Mucosa of descending colon (tissue), 3 donors: ENCODE results near the gene TKFC. TPM values are rescaled to one million over a fixed set of nuclear protein-coding genes. Genes with fewer than 3 reads are reported as not detected.
A peak's percentile ranks its signal among the peaks of the same experiment; 100 is the strongest.
"Not testable (repeated sequence)": the region's sequence is repeated elsewhere in the genome, so short reads cannot be mapped to it uniquely, and the experiment has no call there.

Source experiments
- ATAC-seq: fragments of 200-7000 bp; cut with Tn5 transposase; one replicate; pipeline ENCODE4 v1.9.1; 2020; ENCODE audit warnings: mild to moderate bottlenecking, moderate library complexity
- DNase-seq, 3 donors: peaks; one replicate each; pipeline ENCODE4 v3.0.0-alpha.2; 2020
- H3K36me3 ChIP-seq: fragments of 200-600 bp; one replicate; pipeline ENCODE4 v1.8.0; 2021; ENCODE audit warnings: low read depth, mild to moderate bottlenecking
- H3K4me1 ChIP-seq: fragments of 200-600 bp; one replicate; pipeline ENCODE4 v1.8.0; 2021; ENCODE audit warnings: low read depth, mild to moderate bottlenecking
- H3K4me3 ChIP-seq: fragments of 200-600 bp; one replicate; pipeline ENCODE4 v1.8.0; 2021; ENCODE audit warnings: mild to moderate bottlenecking
- H3K9me3 ChIP-seq: fragments of 200-600 bp; one replicate; pipeline ENCODE4 v1.8.0; 2021; ENCODE audit warnings: mild to moderate bottlenecking
- CTCF ChIP-seq: fragments of 200-600 bp; IDR thresholded peaks from one replicate; pipeline ENCODE4 v1.8.0; 2022; ENCODE audit warnings: antibody characterized with exemption, mild to moderate bottlenecking
- intact Hi-C, 2 donors: fragments of 100-400 bp; cut with DNase I in 1 of 2; cut with micrococcal nuclease in 1 of 2; formaldehyde crosslinking; loops; one replicate each; pipeline versions ENCODE4 v1.11.0 to v1.11.1; 2022; cut with DNase I, micrococcal nuclease
- total RNA-seq, 3 donors: library from RNA; stranded (reverse); fragmentation: NEBNext Ultra II Directional in 2 of 3; extraction: Animal tissue kit (Norgen Biotek cat#: 25700) in 2 of 3; gene quantifications; one replicate each; pipeline versions ENCODE4 v1.2.1 to v1.2.4, GENCODE V29; 2021 to 2023
- donor health status: DM: no; HTN: no; CAD: no; lungs with moderate emphysema.
- donor health status: DM: no; HTN: no; CAD: no.
- donor health status: DM: no; HTN: yes; CAD: no.

TKFC gene
- total RNA-seq, 3 donors from 2014 or later, result 30.9 to 78.8 (median 63.1) TPM

DNA sequence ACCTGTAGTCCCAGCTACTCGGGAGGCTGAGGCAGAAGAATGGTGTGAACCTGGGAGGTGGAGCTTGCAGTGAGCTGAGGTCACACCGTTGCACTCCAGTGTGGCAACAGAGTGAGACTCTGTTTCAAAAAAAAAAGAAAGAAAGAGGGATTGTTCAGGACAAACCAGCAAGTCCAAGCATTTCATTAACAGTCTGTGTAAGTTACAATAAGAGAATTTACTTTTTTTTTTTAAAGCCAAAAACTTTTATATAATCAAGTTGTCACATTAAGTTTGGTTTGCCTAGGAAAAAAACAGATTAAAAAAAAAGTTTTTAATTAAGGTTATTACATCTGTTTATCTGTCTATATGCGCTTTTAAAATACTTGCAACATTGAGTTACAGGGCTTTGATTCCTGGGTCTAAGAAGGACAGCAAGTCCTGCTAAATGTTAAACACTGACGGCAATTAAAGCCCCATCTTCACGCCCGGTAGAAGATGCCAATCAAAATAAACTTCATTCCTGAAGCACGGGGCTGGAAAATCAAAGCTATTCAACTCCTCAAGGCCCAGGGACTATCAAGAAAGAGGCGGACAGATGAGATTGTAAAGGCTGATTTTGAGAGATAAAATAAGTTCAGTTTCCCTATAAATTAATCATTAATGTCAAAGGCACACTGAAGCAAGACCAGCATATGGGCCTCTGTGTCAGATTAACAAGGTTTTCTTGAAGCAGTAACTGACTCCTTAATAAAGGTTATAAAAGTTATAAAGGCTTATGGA, 39.8 kb downstream of the TKFC start:
- TF ChIP-seq CTCF, result no peak
- DNase-seq (no peak), ATAC-seq (no peak)
- Histone ChIP-seq H3K4me1 (no peaks in the 10 kb centered on the region), H3K36me3 (no peaks in the 10 kb centered on the region), H3K4me3 (no peak overlapping the region), H3K9me3 (no peaks in the 10 kb centered on the region)
- intact Hi-C loops, result no loop called here

GRCh38 chr11:61375761-61376108, 42.7 kb downstream of the TKFC start:
- TF ChIP-seq CTCF, result no peak
- ATAC-seq (peak; percentile 36), DNase-seq (no peak)
- intact Hi-C loops, result no loop called here
- H3K36me3 ChIP-seq, result no peaks in the 10 kb centered on the region
- H3K4me1 ChIP-seq, result peaks cover 2% of the 10 kb centered on the region
- H3K4me3 ChIP-seq, result no peak overlapping the region
- H3K9me3 ChIP-seq, result no peaks in the 10 kb centered on the region

GRCh38 chr11:61377461-61378160, 44.6 kb downstream of the TKFC start:
- no peak for ATAC-seq
- TF ChIP-seq CTCF, result no peak
- H3K9me3 ChIP-seq, result no peaks in the 10 kb centered on the region
- intact Hi-C loops, result no loop called here
- H3K36me3 ChIP-seq, result no peaks in the 10 kb centered on the region
- peaks cover 4% of the 10 kb centered on the region for H3K4me1 ChIP-seq
- DNase-seq, result no peak
- H3K4me3 ChIP-seq, result no peak overlapping the region

DNA sequence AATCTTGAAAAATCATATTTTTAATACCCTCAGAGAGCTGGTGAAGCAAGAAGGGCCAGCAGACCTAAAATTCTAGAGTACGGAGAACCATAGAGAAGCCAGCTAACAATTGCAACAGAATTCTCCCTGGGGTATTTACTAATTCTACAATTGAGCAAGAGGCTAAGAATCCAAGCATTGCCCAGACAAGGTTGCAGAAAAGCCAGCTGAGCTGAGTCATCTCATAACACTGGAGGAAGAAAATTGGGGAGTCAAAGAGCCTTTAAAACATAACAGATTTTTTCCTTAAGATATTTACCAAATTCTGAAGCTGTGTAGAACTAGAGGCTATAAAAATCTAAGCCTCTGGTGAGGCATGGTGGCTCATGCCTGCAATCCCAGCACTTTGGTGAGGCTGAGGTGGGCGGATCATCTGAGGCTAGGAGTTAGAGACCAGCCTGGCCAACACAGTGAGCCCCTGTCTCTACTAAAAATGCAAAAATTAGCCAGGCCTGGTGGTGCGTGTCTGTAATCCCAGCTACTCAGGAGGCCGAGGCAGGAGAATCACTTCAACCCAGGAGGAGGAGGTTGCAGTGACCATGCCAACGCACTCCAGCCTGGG, 45.8 kb downstream of the TKFC start:
- no peak for DNase-seq
- Histone ChIP-seq H3K4me3 (no peak overlapping the region), H3K4me1 (peaks cover 4% of the 10 kb centered on the region), H3K36me3 (no peaks in the 10 kb centered on the region), H3K9me3 (no peaks in the 10 kb centered on the region)
- intact Hi-C loops, result no loop called here
- no peak for TF ChIP-seq CTCF
- ATAC-seq, result peak; percentile 35

GRCh38 chr11:61380884-61381283, 47.9 kb downstream of the TKFC start:
- intact Hi-C loops, result loop anchor here in 1 of 2 donors (5.0 kb wide), 1 partner anchor 44 kb away; no protein-coding TSS in a partner anchor
- no peak for DNase-seq

DNA sequence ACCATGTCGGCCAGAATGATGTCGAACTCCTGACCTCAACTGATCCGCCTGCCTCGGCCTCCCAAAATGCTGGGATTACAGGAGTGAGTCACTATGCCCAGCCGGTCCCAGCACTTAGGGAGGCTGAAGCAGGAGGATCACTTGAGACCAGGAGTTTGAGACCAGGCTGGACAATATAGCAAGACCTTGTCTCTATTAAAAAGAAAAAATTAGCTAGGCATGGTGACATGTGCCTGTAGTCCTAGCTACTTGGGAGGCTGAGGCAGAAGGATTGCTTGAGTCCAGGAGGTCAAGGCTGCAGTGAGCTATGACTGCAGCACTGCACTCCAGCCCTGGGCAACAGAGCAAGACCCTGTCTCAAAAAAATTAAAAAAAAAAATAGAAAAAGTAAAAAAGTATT, 50.8 kb downstream of the TKFC start:
- H3K9me3 ChIP-seq, H3K4me3 ChIP-seq, ATAC-seq, H3K36me3 ChIP-seq, DNase-seq, H3K4me1 ChIP-seq: not testable (repeated sequence)
- intact Hi-C loops, result loop anchor here (2.0 to 5.0 kb wide), 2 partner anchors 47 kb away; no protein-coding TSS in a partner anchor

More at GRCh38 chr11:61380884-61381283, 47.9 kb downstream of the TKFC start:
- ATAC-seq, result peak; percentile 79
- H3K4me3 ChIP-seq, result no peak overlapping the region
- H3K36me3 ChIP-seq, result no peaks in the 10 kb centered on the region
- H3K9me3 ChIP-seq, result no peaks in the 10 kb centered on the region
- peaks cover 4% of the 10 kb centered on the region for H3K4me1 ChIP-seq
- no peak for TF ChIP-seq CTCF
